GM21723 (cell line): ENCODE results near the gene RCN1.
"Not testable (repeated sequence)": the region's sequence is repeated elsewhere in the genome, so short reads cannot be mapped to it uniquely, and the experiment has no call there.

Experiments used
- ATAC-seq: cut with Tn5 transposase; IDR thresholded peaks from one replicate; pipeline ENCODE4 v1.9.1; 2021; ENCODE audit warnings: mild to moderate bottlenecking, moderate library complexity; ENCODE audit not compliant: unreplicated experiment

Gene RCN1

DNA sequence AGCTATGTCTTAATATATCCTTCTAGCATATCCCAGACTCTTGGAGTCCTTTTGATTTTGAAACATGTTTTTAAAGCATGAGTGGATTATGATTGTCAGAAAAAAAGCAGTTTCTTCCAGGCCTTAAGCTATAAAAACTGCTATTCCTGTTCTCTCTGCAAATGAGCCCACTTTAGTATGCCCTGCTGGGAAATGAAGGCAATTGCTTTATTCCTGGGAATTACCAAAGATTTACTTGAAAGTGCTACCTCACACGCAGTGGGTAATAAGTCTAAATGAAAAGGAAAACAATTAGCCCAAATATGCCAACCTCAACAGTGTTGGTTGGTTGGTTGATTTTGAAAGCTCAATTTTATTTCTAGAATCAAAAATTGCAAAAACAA lies 17.2 kb upstream of the RCN1 start:
- no peak for ATAC-seq

DNA sequence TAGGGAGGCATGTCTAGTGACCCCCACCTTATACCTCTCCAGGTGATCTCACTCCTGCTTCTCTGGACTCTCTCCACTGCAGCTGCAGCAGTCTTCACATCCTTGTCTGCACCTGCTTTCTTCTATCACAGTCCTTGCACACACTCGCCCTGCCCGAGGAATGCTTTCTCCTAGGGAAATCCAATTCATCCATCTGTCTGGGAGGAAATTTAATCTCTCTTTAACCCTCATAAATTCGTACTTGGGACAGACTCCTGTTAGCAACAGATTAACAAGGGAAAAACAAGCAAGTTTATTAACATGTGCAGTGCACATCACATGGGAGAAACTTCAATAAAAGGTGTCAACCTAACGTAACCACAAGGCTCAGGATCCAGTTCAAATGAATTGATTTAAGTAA lies 11.3 kb upstream of the RCN1 start:
- no peak for ATAC-seq

DNA sequence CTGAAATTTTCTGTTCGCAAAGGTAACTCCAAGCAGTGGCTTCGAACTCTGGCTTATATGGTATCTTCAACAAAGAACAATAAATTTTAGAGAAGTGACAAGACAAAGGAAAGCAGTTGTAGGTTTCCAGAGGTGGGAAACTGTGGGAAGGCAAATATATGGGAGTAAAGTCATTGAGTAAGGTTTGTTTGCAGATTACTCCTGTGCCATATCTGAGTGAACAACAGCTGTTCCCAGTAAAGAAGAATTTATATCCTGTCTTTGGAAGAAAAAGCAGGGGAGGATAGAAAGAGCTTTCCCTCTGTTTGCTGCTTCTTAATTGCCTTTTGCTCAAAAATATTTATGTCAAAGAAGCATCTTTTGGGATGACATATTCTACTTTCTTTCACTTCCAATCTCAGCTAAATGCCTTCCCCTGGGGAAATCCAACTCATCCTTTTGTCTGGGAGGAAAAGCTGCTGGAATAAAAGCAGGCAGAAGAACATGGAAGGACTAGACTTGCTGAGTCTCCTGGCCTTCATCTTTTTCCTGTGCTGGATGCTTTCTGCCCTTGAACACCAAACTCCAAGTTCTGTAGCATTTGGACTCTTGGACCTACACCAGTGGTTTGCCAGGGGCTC lies 10.4 kb upstream of the RCN1 start:
- no peak for ATAC-seq

DNA sequence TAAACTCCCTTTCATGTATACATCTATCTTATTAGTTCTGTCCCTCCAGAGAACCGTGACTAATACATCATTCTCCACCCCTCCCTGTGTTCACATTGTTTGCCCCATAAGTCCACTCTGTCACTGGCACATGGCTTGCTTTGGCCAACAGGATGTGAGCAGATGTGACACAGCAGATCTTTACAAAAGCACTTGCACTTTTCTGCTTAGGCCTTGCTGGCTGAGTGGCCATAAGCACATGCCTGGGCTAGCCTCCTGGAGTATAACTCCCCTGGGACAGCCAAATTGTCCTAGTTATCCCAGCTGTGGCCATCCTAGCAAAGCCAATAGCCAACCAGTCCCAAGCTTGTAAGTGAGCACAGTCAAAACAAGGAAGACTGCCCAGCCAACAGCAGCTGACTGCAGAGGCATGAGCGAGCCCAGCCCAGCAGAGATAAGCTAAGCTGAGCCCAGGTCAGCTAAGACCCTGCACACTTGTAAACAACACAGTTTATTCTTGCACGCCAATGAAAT lies 9.7 kb upstream of the RCN1 start:
- peak; percentile 60 for ATAC-seq

DNA sequence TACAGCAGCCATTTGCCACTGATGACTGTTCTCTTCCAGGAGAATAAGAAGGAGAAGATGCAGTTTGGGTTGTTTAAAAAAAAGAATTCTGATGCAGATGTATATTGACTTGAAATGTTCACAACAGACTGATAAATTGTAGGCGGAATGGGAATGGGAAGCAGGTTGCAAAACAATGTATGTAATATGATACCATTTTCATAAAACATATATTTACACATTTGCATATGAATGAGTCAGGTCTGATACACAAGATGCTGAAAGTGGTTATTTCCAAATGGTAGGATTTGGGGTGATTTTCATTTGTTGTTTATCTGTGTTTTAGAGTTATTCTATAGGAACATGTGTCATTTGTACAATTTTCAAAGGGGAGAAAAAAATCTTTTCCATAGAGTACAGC lies 9.0 kb upstream of the RCN1 start:
- ATAC-seq = no peak

DNA sequence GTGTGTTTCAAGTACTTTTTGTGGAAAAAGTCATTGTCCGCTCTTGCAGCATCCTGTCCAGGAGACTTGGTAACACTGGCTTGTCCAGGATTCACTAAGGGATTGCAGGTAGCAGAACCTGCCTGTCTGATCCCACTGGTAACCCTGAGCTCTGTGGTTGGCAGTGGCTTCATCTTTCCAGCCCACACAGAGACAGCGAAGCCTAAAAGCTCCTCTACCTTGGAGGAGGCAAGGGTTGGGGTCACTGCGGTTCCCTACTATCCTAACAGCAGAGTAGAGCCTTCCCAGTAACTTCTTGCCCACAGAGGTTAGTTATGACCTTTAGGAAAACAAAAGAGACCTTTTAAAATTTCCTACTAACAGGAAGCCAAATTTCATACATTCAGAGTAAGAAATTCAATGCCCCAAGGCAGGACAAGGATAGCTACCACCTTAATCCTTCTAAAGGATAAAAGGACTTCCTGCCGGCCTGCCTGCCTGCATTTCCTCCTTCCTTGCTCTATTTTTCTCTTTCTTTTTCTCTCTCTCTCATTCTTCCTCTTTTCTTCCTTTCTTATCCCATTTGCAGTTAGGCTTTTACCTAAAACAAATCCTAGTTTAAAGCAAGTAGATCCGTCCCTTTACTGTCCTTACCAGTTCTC lies 8.4 kb upstream of the RCN1 start:
- no peak for ATAC-seq

DNA sequence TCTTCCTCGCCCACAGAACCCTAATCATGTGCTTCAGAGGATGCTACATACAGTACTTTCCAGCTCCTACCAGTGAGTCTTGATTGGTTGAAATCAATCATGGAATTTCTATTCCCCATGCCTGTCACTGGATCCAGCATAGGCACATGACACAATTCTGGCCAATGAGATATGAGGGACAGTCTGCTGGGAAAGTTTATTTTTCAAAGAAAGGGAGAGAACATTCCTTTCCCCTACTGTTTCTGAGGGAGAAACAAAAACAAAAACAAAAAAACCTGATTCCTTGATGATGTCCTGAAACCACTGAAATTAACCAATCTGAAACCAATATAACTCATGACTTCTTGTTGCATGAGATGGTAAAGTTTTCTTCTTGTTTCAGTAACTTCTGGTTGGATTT lies 3.3 kb upstream of the RCN1 start:
- ATAC-seq = peak; percentile 7

DNA sequence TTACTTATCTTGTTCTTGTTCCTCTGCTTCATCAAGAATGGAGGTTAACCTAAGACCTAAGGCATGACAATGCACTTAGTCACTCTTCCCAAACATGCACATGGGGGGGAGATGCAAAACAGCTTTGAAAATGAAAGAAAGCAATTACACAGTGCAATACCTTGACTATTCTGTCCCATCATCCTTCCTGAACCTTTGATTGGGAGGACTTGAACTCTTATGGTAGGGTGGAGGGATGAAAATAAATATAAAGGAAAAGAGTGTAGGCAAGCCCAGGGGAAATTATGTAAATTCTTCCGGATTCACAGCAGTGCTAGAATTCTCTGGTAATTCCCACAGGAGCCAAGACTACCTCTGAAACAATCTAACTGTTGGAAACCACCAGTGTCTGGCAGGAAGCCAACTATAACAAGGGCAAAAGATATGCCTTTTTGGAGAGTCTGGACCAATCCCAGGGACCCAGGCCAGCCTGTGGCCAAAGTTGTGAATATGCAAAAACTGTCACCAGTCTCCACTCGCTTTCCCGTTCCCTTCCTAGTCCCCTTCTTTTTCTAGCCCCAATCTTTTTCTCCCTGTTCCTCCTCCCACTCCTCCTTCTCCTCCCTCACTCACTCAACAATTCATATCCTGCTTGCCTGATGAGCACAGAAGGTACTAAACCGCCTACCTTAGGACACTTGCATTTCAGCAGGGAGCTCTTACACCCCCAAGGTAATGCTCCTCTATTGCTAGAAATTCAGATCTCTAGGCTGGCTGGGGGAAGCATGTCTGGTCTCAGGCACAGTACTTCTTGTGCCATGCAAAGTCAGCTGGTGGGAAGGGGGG lies 2.5 kb upstream of the RCN1 start:
- peak; percentile 31 for ATAC-seq

DNA sequence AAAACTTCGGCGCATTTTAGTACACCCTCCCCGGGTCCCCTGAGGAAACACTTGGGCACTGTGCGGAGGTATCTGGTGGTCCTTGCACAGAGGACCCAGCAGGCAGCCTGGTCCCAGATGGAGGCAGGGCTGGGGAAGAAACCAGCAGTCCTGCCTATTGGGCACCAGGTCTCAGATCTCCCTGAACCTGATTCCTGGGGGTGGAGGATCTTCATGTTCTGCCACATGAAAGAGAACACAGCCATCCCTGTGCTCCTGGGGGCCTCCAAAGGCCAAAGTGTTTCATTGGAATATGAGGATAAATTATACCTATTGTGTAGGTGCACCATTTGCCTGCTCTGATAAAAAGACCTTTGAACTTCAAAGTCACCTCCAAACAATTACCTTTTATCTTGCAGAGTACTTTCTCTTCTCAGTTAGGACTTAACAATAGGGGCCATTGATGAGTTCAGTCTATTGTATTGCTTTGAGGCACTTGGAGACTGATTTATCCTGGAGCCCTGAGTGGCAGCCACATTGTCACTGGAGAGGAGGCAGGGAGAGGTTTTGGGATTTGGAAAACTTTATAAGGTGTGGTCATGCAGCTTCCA lies 1.8 kb downstream of the RCN1 start:
- ATAC-seq = no peak

DNA sequence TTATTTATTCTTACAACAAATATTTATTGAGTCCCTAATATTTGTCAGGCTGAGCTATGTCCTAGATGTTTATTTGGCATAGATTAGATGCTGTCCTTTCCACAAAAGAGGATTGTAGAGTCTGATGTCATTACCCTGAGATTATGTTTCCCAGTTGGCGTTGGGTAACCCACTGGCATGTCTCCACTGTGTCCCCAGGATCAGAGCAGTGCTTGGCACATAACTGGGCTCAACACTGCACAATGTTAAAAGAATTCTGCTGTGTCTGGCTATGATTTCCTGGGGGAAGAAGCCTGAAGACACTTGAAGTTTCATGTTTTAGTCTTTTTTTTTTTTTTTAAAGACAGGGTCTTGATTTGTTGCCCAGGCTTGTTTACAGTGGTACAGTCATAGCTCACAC lies 4.0 kb downstream of the RCN1 start:
- no peak for ATAC-seq

DNA sequence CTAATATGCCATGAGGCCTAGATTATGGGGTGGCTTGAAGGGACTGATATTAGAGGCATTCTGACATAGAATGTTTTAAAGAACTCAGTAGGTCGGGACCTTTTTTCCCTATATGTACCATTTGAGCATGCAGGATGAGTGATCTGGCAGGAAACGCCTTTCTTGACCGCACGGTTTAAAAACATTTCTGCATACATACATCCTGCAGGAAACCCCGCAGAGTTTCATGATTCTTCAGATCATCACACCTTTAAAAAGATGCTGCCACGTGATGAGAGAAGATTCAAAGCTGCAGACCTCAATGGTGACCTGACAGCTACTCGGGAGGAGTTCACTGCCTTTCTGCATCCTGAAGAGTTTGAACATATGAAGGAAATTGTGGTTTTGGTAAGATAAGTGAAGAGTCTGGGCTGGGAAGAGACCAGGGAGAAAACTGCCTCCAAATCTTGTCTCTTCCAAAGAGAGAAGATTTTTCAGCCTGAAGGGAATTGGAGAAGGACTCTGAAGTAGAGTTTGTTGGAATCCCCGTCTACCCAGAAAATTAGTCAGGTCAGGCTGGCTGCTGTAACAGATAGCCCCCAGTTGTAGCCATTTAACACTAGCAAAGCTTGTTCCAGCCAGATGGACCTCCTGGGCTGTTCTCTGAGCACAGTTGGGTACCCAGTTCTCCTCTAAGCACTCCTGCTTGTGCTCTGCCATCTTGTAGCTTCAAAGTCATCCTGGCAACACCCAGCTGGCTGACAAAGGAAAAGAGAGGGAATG lies 7.4 kb downstream of the RCN1 start:
- ATAC-seq = no peak

DNA sequence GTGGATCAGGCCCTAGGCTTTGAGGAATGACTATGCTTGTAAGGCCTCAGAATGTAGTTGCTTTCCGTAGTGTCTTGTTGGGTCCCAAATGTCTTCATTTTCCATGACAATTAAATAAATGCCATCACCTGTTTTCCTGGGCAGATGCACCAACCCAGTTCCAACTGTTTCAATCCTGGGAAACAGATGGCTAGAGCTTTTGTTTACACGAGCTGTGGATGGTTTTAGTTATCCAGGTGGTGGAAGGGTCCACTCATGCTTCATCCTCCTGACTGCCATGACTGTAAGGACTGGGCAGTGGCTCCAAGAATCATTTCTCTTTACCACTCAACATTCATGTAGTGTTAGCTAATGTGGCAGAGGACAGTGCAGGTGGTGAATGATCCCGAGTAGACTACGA lies 8.6 kb downstream of the RCN1 start:
- no peak for ATAC-seq

DNA sequence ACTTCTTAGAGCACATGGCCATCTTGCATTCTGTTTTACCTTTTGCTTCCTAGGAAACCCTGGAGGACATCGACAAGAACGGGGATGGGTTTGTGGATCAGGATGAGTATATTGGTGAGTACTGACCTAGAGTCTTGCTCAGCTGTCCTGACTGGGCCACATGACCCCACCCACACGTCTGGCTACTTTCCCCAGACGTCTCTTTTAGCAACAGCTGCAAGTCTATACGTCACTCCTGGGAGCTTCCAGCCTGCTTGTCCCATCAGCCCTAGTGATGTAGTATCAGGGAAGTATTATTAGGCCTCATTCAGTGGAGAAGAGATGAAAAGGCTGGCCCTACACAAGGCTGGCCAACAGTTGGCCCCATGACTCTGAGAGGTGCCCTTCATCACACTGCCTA lies 9.6 kb downstream of the RCN1 start:
- no peak for ATAC-seq

DNA sequence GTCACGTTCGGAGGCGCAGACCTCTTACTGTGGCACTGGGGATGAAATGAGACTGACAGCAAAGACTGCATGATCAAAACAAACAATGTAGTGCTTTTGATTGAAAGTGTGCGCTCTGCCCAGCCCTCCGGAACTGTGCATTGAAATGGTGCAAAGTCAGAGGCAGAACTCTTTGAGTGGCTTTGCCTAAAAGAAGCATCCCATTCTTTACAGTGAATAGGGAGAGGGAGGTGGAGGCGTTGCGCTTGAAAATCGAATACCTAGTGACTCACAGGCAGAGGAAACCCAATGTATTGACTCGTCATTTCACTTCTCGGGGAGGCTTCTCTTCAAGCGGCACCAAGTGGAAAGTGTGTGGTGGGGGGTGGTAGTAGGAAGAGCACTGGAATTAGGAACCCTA lies 10.9 kb downstream of the RCN1 start:
- no peak for ATAC-seq

DNA sequence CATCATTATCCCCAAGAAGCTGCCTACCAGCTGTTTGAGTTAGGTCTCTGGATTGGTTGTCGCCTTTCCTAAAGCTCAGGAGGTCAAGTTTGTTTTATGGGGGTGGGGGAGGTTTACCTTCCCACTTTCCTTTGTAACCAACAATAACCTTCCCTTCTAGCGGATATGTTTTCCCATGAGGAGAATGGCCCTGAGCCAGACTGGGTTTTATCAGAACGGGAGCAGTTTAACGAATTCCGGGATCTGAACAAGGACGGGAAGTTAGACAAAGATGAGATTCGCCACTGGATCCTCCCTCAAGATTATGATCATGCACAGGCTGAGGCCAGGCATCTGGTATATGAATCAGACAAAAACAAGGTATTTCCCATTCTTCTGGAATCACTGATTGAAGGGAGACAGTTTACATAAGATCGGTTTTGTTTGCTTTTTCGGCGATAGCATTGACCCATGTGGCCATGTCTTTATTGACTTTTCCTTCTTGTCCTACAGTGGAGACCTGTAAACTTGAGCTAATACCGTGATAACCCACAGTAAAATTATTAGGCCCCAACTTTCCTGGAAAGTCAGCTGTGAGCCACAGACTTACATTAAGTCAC lies 12.3 kb downstream of the RCN1 start:
- ATAC-seq = not testable (repeated sequence)

DNA sequence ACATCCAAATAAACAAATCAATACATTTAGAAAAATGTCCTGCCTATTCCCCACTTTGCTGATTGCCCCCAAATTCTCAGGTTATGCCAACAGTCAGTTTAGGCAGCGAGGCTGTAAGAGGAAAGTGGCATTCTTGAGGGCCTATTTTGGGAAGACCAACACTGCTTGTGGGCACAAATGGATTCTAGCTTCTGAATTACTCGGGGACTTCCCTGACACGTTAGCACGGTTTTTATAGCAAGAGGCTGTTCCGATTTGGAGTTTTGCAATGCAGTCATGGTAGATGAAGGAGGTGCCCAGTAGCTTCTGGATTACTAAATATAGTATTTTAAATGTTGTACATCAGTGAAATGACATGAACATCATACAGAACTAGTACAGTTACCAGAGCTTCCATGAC lies 13.1 kb downstream of the RCN1 start:
- no peak for ATAC-seq

DNA sequence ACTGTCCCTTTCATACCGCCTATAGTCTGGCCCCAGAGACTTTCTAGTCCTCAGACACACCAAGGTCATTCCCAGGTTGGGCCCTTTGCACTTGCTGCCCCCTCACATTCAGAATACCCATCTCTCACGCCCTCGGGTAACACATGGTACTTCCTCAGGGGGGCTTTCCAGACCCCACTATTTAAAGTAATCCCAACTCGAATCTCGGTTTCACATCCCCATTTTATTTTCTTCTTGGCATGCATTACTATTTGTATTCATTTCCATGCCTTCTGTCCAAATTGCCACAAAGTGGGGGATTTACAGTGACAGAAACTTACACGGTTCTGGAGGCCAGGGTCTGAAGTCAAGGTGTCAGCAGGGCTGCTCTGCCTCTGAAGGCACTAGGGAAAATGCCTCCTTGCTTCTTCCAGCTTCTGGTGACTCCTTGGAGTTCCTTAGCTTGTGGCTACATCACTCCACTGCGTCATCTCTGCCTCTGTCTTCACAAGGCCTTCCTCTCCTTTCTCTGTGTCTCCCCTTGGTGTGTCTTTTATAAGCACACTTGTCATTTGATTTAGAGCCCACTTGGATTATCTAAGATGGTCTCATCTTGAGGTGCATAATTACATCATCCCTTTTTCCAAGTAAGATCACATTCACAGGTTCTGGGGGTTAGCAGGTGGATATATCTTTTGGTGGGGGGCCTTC lies 15.1 kb downstream of the RCN1 start:
- ATAC-seq = peak; percentile 71

DNA sequence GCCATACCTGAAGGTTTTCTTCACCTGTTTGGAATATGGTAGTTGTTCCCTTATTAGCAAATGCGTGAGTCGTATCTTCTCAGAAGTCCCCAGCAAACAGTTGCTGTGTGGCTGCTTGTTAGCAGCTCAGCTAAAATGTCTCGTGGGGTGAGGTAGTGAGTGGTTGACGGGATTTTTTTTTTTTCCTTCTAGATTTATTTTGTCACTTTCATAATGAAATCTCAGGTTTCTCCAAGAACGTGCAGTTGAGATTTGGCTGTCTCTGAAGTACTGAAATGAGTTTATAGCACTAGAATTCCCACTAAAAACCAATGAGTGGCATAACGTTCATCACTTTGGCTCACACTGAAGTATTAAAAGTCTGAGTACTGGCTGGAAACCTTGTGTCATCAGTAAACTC lies 16.8 kb downstream of the RCN1 start:
- no peak for ATAC-seq

DNA sequence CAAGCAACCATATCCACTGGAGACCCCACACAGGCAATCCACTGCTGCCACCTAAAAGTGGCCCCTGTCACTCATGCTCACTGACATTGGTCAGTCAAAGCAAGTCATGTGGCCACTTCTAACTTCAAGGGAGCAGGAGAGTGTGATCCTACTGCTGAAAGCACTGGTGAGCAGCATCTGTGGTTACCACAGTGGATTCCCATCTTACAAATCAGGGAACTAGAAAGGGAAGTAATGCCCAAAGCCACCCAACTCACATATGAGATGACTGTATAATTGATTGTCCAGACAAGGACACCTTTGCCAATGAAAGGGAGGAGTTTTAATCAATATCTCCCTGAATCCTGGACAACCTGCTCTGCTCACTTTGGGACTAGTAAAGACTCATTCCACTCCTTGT lies 17.7 kb downstream of the RCN1 start:
- ATAC-seq = no peak

DNA sequence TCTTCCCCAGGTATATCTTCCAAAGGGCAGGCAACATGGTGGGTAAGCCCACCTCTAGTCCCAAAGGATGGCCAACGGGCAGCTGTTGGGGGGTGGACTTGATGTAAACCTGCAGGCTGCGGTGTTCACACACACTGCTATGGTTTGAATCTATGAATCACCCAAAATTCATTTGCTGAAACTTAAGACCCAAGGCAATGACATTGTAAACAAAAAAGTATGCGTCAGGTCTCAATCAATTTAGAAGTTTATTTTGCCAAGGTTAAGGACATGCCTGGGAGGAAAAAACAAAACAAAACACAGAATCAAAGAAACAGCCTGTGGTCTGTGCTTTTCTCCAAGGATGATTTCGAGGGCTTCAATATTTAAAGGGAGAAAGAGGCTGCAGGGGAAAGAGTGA lies 18.3 kb downstream of the RCN1 start:
- ATAC-seq = no peak
